Limb (tissue), 2 donors: ENCODE results near the gene PRPF31.
"Not testable (repeated sequence)": the region's sequence is repeated elsewhere in the genome, so short reads cannot be mapped to it uniquely, and the experiment has no call there.

ENCODE experiments used
- DNase-seq, 2 donors: peaks; one replicate each; pipeline ENCODE4 v3.0.0-alpha.2; 2016; ENCODE audit errors: extremely low spot score in 2 of 2

The PRPF31 gene, protein sequence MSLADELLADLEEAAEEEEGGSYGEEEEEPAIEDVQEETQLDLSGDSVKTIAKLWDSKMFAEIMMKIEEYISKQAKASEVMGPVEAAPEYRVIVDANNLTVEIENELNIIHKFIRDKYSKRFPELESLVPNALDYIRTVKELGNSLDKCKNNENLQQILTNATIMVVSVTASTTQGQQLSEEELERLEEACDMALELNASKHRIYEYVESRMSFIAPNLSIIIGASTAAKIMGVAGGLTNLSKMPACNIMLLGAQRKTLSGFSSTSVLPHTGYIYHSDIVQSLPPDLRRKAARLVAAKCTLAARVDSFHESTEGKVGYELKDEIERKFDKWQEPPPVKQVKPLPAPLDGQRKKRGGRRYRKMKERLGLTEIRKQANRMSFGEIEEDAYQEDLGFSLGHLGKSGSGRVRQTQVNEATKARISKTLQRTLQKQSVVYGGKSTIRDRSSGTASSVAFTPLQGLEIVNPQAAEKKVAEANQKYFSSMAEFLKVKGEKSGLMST

DNA sequence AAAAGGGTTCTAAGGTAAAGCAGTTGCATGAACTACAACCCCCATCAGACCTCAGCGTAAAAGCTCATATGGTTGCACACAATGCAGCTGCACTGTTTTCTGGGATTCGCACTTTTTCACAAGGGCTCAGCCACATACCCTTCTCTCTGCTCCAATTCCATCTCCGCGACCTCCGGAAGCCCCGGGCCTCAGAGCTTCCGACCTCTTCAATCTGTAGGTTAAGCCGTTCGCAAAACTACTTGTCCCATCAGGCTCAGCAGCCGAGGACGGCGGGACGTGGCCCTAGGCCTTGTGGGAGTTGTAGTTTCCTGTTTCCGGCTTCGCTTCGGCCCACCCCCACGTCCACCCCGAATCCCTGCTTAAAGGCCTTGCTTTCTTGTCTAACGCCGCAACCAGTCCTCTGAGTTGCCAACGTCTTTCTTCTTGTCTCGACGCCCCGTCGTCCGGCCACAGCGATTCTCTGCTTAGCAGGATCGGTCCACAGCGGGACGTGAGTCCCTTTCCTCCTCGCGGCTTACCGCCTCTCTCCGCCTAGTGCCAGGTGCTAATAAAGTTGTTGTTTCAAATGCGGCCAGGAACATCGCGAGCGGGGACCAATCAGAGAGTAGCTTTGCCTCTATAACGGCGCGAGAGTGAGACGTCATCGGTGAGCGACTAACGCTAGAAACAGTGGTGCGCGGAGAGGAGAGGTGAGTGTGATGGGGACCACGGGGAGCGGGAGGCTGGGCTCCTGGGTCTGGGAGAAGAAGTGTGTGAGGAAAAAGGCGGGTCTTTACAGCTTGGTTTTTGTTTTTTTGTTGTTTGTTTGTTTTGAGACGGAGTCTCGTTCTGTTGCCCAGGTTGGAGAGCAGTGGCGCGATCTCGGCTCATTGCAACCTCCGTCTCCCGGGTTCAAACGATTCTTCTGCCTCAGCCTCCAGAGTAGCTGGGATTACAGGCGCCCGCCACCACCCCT lies at the start of gene PRPF31, which contains the start of gene TFPT:
PRPF31 (plus strand) TSS at position 646 of the 955 bp plus-strand sequence. CDS start 2,525 bp downstream, outside the sequence.
TFPT (minus strand) TSS at position 549 of the 955 bp plus-strand sequence; CDS start at position 161, 388 bp downstream.
- DNase-seq, result peak; percentile 95 to 99

DNA sequence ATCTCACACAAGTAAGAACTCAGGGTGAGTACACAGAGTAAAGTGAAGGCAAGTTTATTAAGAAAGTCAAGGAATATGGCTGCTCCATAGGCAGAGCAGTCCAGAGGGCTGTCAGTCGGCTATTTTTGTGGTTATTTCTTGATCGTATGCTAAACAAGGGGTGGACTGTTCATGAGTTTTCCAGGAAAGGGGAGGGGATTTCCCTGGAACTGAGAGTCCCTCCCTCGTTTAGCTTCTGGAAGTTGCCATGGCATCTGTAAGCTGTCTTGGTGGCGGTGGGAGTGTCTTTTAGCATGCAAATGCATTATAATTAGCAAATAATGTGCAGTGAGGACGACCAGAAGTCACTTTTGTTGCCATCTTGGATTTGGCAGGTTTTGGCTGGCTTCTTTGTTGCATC lies 46.1 kb upstream of the PRPF31 start:
- DNase-seq, result no peak

DNA sequence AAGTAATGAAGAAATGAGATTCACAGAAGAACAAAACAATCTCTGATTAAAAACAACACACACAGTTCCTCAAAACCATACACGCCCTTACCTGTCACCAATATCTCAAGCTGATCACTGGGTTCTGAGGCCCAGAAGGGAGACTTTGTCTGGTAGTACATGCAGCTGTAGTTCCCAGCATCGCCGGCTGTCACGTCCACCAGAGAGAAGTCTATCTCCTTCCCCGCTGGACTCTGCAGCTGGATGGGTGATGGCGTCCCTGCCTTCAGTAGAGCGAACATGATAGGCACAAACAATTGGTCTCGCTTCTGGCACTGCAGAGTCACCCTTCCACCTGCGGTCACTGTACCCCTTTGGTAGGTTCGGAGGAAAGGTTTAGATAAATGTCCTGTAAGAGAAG lies 41.7 kb upstream of the PRPF31 start:
- DNase-seq, result no peak

DNA sequence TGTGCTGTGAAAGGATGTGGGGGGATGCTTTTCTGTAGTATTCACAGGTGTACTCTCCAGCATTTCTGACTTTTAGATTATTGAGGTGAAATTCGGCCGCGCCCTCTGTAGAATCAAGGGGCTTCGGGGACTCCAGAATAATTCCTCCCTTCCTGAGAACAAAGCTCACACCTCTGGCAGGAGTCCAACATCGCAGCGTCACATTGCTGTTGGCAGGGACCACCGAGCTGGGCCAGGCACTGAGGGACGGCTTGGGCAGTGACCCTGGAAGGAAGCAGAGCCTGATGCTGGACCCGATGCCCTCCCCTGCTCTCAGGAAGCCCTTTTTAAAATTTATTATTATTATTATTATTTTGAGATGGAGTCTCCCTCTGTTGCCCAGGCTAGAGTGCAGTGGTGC lies 40.7 kb upstream of the PRPF31 start:
- no peak for DNase-seq

DNA sequence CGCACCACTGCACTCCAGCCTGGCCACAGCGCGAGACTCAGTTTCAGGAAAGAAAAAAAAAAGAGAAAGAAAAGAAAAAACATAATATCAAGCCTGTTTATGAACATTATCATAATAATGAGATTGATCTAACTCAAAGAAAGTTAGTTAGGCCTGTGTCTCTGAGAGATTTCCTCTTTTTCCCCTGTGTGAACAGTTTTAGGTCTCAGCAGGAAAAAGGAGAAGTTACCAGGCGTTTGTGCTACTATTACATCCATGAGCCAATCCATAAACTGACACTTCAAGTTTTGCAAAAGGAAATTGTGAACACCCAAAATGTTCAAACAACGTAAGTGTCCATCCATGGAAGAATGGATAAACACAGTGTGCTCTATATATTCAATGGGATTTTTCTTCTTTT lies 38.2 kb upstream of the PRPF31 start:
- DNase-seq, result no peak

DNA sequence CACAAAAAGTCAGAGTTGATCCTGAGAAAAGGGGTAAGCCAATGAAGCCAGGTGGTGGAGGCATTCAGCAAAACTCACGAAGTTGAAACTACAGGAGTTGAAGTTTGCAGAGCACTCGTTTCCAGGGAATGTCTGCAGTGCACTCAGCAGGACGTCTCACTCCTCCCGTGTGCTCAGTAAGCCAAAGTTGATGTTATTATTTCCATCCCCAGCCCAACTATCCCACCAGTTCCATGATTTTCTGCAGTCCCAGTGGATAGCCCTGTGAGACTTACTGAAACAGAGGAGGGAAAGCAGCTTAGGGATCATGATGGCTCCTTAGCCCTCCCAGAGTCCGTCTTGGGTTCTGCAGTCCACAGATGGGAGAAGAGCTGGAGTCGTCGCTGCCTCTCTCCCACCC lies 34.5 kb upstream of the PRPF31 start, which contains the start of gene TARM1:
TARM1 (minus strand) TSS at position 334 of the 400 bp plus-strand sequence; CDS start at position 309, 25 bp downstream.
- DNase-seq, result no peak

DNA sequence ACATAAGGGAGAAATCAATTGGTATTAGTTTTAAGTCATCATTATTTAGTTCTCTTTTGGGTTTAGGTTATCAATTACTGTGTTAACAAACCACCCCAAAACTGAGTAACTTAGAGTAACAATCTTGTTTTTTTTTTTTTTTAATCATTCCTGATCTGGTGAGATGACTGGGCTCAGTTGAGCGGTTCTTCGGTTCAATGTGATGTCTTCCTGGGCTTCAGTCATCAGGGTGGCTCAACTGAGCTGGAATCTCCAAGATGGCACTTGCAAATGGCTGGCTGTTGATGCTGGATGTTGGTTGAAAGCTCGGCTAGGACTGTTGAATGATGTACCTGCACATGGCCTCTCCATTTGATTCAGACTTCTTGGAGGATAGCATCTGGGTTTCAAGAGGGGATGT lies 31.1 kb upstream of the PRPF31 start:
- no peak for DNase-seq

DNA sequence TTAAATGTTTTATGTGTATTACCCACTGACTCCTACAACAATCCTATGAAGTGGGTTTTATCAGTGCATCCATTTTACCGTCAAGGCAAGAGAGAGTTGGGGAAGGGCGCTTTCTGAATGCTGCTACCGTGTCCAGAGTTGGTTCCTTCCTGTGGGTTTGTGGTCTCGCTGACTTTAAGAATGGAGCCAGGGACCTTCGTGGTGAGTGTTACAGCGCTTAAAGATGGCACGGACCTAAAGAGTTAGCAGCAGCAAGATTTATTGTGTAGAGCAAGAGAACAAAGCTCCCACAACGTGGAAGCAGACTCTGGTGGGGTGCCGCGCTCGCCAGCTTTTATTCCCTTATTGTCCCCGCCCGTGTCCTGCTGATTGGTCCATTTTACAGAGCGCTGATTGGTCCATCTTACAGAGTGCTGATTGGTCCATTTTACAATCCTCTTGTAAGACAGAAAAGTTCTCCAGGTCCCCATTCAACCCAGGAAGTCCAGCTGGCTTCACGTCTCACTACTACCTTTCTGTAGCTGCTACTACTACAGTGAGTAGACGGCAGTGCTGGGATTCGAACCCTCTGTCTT lies 21.0 kb upstream of the PRPF31 start:
- no peak for DNase-seq

DNA sequence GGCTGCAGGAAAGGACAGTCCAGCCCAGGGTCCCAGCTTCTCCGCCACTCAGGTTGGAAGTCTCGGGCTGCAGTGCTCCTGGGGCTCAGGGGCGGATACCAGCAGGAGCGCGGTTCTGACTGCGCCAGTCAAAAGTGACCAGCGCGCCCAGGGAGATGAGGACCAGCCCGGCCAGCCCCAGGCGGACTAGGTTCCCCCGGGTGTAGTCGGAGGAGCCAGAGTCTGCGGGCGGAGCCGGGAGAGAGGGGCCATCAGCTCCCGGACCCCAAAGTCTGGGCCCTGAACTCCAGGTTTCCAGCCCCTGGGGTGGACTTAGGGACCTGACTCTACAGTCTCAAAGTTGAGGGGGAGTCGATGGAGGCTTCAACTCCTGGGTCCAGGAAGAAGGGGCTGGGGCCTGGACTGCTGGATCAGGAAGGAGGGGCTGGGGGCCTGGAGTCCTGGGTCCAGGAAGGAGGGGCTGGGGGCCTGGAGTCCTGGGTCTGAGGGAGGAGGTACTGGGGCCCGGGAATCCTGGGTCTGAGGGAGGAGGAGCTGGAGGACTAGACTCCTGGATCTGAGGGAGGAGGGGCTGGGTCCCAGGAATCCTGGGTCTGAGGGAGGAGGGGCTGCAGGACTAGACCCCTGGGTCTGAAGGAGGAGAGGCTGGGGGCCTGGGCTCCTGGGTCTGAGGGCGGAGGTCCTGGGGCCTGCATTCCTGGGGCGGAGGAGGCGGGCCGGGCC lies 20.3 kb upstream of the PRPF31 start:
- DNase-seq, result no peak

DNA sequence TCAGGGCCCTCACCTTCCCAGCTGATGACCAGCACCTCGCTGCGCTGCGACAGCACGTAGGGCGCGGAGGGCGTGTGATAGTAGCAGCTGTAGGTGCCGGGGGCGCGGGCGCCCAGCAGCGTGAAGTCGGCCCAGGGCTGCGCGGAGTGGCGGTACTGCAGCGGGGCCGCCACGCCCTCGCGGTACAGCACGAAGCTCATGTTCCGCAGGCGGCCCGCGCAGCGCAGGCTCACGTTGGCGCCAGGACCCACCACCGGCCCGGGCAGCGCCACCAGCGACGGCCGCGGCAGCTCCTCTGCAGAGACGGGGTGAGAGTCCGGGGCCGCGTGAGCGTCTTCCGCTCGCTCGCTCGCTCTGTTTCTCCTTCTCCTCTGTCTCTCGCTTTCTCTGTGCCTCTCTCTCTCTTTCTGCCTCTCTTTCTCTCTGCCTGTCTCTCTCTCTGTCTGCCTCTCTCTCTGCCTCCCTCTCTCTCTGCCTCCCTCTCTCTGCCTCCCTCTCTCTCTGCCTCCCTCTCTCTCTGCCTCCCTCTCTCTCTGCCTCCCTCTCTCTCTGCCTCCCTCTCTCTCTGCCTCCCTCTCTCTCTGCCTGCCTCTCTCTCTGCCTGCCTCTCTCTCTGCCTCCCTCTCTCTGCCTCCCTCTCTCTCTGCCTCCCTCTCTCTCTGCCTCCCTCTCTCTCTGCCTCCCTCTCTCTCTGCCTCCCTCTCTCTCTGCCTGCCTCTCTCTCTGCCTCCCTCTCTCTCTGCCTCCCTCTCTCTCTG lies 19.5 kb upstream of the PRPF31 start:
- DNase-seq, result peak in 1 of 2 donors; percentile 62

DNA sequence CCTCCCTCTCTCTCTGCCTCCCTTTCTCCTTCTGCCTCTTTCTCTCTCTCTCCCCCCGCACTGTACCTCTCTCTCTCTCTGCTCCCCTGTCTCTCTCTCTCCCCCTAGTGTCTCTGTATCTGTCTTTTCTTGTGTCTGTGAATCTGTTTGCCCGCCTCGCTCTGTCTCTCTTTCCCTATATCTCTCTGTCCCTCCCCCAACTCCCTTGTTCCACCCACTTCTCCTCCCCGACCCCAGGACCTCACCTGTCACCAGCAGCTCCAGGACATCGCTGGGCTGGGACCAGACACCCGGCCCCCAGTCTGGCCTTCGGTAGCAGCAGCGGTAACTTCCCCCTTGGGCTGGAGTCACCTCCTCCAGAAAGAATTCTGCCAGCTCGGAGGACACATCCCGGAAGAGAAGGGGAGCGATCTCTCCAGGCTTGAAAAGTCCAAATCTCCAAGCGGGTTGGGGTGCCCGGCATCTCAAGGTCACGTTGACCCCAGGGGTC lies 18.9 kb upstream of the PRPF31 start:
- DNase-seq, result no peak

DNA sequence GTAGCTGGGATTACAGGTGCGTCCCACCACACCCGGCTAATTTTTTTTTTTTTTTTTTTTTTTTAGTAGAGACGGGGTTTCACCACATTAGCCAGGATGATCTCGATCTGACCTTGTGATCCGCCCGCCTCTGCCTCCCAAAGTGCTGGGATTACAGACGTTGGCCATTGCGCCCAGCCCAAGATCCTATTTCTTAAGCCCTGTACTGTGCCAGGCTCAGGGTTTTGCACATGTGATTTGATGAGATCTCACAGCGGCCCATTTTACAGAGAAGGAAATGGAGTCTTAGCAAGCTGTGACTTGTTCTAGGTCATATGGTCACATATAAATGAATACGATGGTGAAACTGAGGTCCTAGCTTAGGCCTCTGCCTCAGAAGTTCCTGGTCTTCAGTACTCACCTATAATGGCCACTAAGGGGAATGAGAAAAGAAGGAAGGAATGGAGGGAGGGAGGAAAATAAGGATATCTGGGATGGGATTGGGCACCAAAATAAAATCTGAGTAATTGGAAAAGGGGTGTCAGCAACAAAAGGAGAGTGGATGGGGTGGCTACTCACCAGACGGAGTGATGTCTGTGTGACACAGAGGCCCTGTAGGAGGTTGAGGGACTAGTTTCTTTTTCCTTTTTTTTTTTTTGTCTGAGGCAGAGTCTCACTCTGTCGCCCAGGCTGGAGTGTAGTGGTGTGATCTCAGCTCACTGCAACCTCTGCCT lies 16.2 kb upstream of the PRPF31 start:
- no peak for DNase-seq

DNA sequence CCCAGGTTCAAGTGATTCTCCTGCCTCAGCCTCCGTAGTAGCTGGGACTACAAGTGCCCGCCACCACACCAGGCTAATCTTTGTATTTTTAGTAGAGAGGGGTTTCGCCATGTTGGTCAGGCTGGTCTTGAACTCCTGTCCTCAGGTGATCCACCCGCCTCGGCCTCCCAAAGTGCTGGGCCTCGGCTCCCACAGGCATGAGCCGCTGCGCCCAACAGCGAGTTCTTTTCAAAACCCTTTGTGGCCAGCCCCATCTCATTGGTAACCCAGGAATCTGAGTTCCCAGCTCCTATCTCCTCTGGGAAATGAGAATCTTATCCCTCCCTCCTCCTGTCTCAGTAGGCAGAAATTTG lies 15.7 kb upstream of the PRPF31 start:
- not testable (repeated sequence) for DNase-seq

DNA sequence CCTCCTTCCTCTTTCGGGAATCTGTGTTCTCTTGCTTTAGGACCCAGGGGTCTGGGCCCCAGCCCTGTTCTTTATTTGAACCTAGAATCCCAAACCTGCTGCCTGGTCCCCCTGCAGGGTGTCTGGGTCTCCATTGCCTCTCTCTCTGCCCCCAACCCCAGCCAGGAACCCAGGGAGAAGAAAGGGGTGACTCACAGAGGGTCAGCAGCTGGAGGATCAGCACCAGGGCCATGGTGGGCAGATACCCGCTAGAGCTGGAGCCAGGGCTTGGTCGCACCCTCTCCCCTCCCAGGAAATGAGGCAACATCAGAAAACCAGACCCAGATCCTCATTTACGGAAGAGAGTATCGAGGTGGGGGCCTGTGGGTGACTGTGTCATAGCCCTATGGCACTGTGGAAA lies 15.0 kb upstream of the PRPF31 start, which contains the start of gene OSCAR:
OSCAR (minus strand) TSS at position 243 of the 400 bp plus-strand sequence; CDS start at position 232, 11 bp downstream.
- DNase-seq, result no peak

DNA sequence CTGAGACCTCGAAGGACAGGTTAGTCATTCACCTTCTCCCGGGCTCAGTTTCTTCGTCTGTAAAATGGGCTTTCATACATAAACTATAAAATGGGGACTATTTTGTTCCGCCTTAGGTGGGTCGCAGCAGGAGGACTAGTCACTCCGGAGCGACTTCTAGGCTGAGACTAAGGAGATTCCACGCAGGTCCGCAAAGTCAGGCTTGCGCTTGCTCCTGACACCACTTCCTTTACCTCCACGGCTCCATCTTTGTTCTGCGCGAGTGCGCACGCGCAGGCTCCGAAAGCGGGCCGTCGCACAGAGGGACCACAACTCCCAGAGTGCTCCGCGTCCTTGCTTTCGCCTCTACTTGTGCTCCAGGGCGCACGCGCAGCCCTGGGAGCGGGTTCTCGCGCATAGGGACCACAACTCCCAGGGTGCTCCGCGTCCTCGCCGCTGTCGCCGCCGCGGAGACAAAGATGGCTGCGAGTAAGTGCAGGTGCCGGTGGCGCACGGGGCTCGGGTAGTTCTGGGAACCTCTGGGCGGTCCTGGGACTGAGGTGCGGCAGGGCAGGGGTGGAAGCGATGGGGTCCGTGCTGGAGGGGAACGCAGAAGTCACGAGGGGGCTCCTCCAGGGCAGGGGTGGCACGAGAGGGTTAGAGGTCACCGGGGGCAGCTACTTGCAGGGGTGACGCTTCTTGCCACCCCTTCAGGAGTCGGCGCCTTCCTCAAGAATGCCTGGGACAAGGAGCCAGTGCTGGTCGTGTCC lies 13.0 kb upstream of the PRPF31 start, which contains the start of gene NDUFA3:
NDUFA3 (plus strand) TSS at position 435 of the 749 bp plus-strand sequence; CDS start at position 459, 24 bp downstream.
- peak; percentile 97 for DNase-seq

DNA sequence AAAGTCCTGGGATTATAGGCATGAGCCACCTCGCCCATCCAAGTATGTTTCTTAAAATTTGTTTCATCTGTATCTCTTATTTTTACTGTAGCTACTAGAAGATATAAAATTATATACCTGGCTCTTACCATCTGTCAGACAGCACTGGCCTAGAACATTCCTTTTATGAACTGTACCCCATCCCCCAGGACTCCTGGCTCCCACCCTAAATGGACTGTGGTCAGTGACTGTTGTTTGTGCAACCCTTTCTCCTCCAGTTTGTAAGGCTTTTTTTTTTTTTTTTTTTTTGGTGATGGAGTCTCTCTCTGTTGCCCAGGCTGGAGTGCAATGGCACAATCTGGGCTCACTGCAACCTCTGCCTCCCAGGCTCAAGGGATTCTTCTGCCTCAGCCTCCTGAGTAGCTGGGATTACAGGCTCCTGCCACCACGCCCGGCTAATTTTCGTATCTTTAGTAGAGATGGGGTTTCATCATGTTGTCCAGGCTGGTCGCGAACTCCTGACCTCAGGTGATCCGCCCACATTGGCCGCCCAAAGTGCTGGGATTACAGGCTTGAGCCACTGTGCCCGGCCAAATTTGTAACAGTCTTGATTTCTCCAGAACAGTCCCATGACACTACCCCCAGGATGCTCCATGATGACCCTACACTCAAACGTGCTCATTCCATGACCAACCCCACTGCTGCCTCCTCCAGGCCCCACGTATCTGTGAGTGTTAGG lies 10.4 kb upstream of the PRPF31 start:
- no peak for DNase-seq

DNA sequence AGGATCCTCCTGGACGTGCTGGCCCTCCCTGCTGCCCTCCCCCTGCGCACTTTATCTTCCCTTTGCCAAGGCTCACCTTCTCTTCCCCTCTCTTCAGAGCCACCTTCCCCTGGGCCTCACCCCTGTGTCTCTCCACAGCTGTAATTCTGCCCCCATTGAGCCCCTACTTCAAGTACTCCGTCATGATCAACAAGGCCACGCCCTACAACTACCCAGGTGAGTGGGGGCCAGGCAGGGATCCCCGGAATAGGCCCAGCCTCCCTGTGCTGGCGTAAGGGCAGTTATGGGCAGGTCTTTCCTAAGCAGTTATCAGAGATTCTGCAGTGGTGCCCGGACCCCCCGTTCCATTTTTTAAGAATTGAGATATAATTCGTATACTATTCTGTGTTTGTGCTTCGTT lies 9.8 kb upstream of the PRPF31 start:
- no peak for DNase-seq

DNA sequence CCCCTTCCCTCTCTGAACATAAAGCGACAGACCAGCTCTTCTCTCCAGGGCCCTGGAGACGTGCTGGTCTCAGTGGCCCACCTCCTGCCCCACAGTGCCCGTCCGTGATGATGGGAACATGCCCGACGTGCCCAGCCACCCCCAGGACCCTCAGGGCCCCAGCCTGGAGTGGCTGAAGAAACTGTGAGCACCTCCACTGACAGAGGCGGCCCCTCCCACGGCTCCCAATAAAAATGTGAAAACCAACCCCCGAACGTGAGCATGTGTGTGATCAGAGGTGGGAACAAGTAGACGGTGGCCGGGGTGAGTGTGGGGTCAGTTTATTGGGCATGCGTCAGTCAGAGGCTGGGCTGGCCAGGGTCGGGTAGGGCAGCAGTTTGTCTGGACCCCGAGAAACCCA lies 8.8 kb upstream of the PRPF31 start:
- DNase-seq, result no peak
